GM10266 (cell line): ENCODE measurements around the gene AMIGO2.

Experiments
- DNase-seq: peaks from one replicate; pipeline ENCODE4 v3.0.0; 2012; ENCODE audit errors: extremely low spot score
- CTCF ChIP-seq: IDR thresholded peaks from 2 replicates; pipeline ENCODE4 v1.5.1; 2012; ENCODE audit warnings: mild to moderate bottlenecking, low read depth; ENCODE audit not compliant: control insufficient read depth, insufficient read depth; ENCODE audit errors: missing control alignments

Gene AMIGO2

GRCh38 chr12:47114481-47114892, 34.7 kb upstream of the AMIGO2 start:
- TF ChIP-seq CTCF: no peak
- DNase-seq: no peak

- no peak for TF ChIP-seq CTCF
- no peak for DNase-seq
Measured at GRCh38 chr12:47112679-47113078, 32.9 kb upstream of the AMIGO2 start.

GRCh38 chr12:47111854-47112253, 32.1 kb upstream of the AMIGO2 start:
- no peak for TF ChIP-seq CTCF
- no peak for DNase-seq

GRCh38 chr12:47111392-47111778, 31.6 kb upstream of the AMIGO2 start:
- no peak for TF ChIP-seq CTCF
- DNase-seq: no peak

- no peak for DNase-seq
- TF ChIP-seq CTCF: no peak
Measured at GRCh38 chr12:47110718-47111391, 31.1 kb upstream of the AMIGO2 start.

GRCh38 chr12:47110011-47110541, 30.3 kb upstream of the AMIGO2 start:
- TF ChIP-seq CTCF: no peak
- DNase-seq: no peak

- DNase-seq: no peak
- TF ChIP-seq CTCF: no peak
Measured at GRCh38 chr12:47107926-47108325, 28.2 kb upstream of the AMIGO2 start.
